Right lobe of liver (tissue), 4 donors: ENCODE measurements around the gene RNF150.

Experiments used
- CTCF ChIP-seq, 4 donors: fragments of 200-600 bp in 3 of 4; fragments of 450-650 bp in 1 of 4; IDR thresholded peaks; one replicate each; pipeline versions ENCODE4 v1.5.1 to v1.8.0; 2016 to 2022; ENCODE audit warnings: antibody characterized with exemption in 4 of 4, mild to moderate bottlenecking in 2 of 4
- POLR2A ChIP-seq: fragments of 450-650 bp; IDR thresholded peaks from one replicate; pipeline ENCODE4 v1.6.1; 2017; ENCODE audit warnings: antibody characterized with exemption, mild to moderate bottlenecking
- donor health status: DM: no; HTN: no; CAD: no.
- donor health status: DM: no; HTN: no; CAD: no.
- donor health status: DM: no; HTN: yes; CAD: no.

- TF ChIP-seq CTCF (IDR thresholded peaks at IDR 0.05) (no peak), POLR2A (no peak)
Observed at GRCh38 chr4:141020801-141021261, 112.4 kb downstream of the RNF150 start.
